ENCODE measurements around the gene GALNT10.

DNA sequence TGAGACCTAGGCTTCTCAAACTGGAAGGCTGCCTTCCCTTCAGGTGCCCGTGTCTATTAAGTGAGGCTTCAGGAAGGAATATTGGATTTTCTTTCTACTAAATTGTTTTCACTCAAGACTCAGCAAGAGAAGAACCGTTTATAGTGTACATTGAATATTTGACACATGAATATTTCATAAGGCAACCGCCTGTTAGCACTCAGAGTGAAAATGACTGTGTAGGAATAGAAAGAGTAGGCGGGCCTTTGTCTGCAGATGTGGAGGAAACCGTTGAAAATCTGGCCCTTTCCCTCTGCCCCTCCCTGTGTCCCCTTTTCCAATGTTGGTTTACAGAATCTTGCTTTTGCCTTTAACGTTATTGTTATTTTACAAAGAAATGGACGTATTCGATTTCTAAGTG, 261.4 kb downstream of the GALNT10 start:
- TF ChIP-seq, protein P1, sequence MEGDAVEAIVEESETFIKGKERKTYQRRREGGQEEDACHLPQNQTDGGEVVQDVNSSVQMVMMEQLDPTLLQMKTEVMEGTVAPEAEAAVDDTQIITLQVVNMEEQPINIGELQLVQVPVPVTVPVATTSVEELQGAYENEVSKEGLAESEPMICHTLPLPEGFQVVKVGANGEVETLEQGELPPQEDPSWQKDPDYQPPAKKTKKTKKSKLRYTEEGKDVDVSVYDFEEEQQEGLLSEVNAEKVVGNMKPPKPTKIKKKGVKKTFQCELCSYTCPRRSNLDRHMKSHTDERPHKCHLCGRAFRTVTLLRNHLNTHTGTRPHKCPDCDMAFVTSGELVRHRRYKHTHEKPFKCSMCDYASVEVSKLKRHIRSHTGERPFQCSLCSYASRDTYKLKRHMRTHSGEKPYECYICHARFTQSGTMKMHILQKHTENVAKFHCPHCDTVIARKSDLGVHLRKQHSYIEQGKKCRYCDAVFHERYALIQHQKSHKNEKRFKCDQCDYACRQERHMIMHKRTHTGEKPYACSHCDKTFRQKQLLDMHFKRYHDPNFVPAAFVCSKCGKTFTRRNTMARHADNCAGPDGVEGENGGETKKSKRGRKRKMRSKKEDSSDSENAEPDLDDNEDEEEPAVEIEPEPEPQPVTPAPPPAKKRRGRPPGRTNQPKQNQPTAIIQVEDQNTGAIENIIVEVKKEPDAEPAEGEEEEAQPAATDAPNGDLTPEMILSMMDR (IDR thresholded peaks at IDR 0.05; ENCODE audit: control extremely low read depth in 1 of 3, insufficient read depth in 1 of 3, low read depth in 1 of 3, low read length in 3 of 3) = no peak
- TF ChIP-seq POLR2A (IDR thresholded peaks at IDR 0.05; ENCODE audit: control extremely low read depth in 1 of 2, low read depth in 2 of 2, low read length in 2 of 2) = no peak
- TF ChIP-seq, protein P2, sequence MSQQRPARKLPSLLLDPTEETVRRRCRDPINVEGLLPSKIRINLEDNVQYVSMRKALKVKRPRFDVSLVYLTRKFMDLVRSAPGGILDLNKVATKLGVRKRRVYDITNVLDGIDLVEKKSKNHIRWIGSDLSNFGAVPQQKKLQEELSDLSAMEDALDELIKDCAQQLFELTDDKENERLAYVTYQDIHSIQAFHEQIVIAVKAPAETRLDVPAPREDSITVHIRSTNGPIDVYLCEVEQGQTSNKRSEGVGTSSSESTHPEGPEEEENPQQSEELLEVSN (IDR thresholded peaks at IDR 0.05) = no peak
- no peak for TF ChIP-seq RBBP5 (IDR thresholded peaks at IDR 0.05; ENCODE audit: borderline replicate concordance, low read depth, low read length)
- TF ChIP-seq SP4 (IDR thresholded peaks at IDR 0.05; ENCODE audit: low read length) = no peak
- TF ChIP-seq EGR1 (IDR thresholded peaks at IDR 0.05; ENCODE audit: borderline replicate concordance, low read depth, low read length) = no peak
- no peak for TF ChIP-seq POLR2AphosphoS5 (IDR thresholded peaks at IDR 0.05; ENCODE audit: low read depth, low read length)
- TF ChIP-seq CEBPB (IDR thresholded peaks at IDR 0.05; ENCODE audit: low read depth, low read length) = no peak
